Endometrial microvascular endothelial cells (primary cell): ENCODE data around the gene ATP5MG. TPM values are rescaled to one million over a fixed set of nuclear protein-coding genes. Genes with fewer than 3 reads are reported as not detected.

Experiments used
- in situ Hi-C: cut with HindIII; loops from 2 replicates; pipeline ENCODE4 v1.10.0; 2017; ENCODE audit warnings: low sequenced_read_pairs, low pct_unique_long_range_greater_than_20kb; ENCODE audit errors: inconsistent ontology term
- total RNA-seq: library from RNA; depleted of rRNA; stranded (reverse); fragments of >200 nt; gene quantifications from one replicate; pipeline ENCODE4 v1.2.3, GENCODE V29; 2015; ENCODE audit errors: inconsistent ontology term

The ATP5MG gene
- total RNA-seq, 1 donor from 2014 or later: 66.7 TPM

GRCh38 chr11:118437208-118438125, 36.1 kb downstream of the ATP5MG start:
- in situ Hi-C loops: no loop called here

GRCh38 chr11:118438314-118438931, 37.0 kb downstream of the ATP5MG start:
- in situ Hi-C loops: no loop called here

GRCh38 chr11:118439646-118440045, 38.2 kb downstream of the ATP5MG start:
- in situ Hi-C loops: no loop called here

GRCh38 chr11:118441770-118442275, 40.4 kb downstream of the ATP5MG start:
- in situ Hi-C loops: no loop called here

GRCh38 chr11:118442301-118442700, 40.9 kb downstream of the ATP5MG start:
- in situ Hi-C loops: no loop called here

GRCh38 chr11:118442908-118443589, 41.6 kb downstream of the ATP5MG start:
- in situ Hi-C loops: no loop called here

GRCh38 chr11:118443590-118444218, 42.3 kb downstream of the ATP5MG start:
- in situ Hi-C loops: no loop called here

GRCh38 chr11:118447423-118447822, 46.0 kb downstream of the ATP5MG start:
- in situ Hi-C loops: no loop called here

GRCh38 chr11:118448294-118448693, 46.9 kb downstream of the ATP5MG start:
- in situ Hi-C loops: no loop called here

- in situ Hi-C loops: no loop called here
These were observed 48.0 kb downstream of the ATP5MG start for GRCh38 chr11:118449316-118449918.

- in situ Hi-C loops: no loop called here
These were observed 49.0 kb downstream of the ATP5MG start for GRCh38 chr11:118450451-118450850.

Other genes with a start within 250 kb of the ATP5MG start
- gene SCN4B, start 248.8 kb upstream of the ATP5MG start, total RNA-seq: under 0.01 TPM
- gene SCN2B, start 225.0 kb upstream of the ATP5MG start, total RNA-seq: not detected
- not detected for gene JAML, start 176.6 kb upstream of the ATP5MG start, total RNA-seq
- 10.3 TPM for gene MPZL3, start 149.2 kb upstream of the ATP5MG start, total RNA-seq
- gene MPZL2, start 137.3 kb upstream of the ATP5MG start, total RNA-seq: 618 TPM
- gene CD3E, start 96.9 kb upstream of the ATP5MG start, total RNA-seq: not detected
- gene CD3D, start 58.9 kb upstream of the ATP5MG start, total RNA-seq: not detected
- gene CD3G, start 57.3 kb upstream of the ATP5MG start, total RNA-seq: not detected
- 53.0 TPM for gene UBE4A, start 42.0 kb upstream of the ATP5MG start, total RNA-seq
- 29.9 TPM for gene KMT2A, start 34.9 kb downstream of the ATP5MG start, total RNA-seq
- gene TTC36, start 125.9 kb downstream of the ATP5MG start, total RNA-seq: not detected
- 30.3 TPM for gene TMEM25, start 129.6 kb downstream of the ATP5MG start, total RNA-seq
- 43.4 TPM for gene IFT46, start 164.3 kb downstream of the ATP5MG start, total RNA-seq
- 127 TPM for gene ARCN1, start 170.8 kb downstream of the ATP5MG start, total RNA-seq
- gene PHLDB1, start 206.0 kb downstream of the ATP5MG start, total RNA-seq: 91.4 TPM